ENCODE data around the gene SKIC8. TPM values are rescaled to one million over a fixed set of nuclear protein-coding genes. Genes with fewer than 3 reads are reported as not detected.

The SKIC8 gene
- total RNA-seq, 4 donors from 2014 or later, result 29.4 to 85.0 (median 62.9) TPM

- DNase-seq, result no peak
- Histone ChIP-seq H3K4me1 (no peaks in the 10 kb centered on the region), H3K4me3 (no peak overlapping the region), H3K27me3 (no peaks in the 10 kb centered on the region), H3K9me3 (no peaks in the 10 kb centered on the region), H3K27ac (no peak overlapping the region), H3K36me3 (no peaks in the 10 kb centered on the region)
- intact Hi-C loops (cut with DNase I; ENCODE audit: low total_unique reads), result loop anchor here (5.0 kb wide), 1 partner anchor 131 kb away; no protein-coding TSS in a partner anchor
- TF ChIP-seq, protein P1, sequence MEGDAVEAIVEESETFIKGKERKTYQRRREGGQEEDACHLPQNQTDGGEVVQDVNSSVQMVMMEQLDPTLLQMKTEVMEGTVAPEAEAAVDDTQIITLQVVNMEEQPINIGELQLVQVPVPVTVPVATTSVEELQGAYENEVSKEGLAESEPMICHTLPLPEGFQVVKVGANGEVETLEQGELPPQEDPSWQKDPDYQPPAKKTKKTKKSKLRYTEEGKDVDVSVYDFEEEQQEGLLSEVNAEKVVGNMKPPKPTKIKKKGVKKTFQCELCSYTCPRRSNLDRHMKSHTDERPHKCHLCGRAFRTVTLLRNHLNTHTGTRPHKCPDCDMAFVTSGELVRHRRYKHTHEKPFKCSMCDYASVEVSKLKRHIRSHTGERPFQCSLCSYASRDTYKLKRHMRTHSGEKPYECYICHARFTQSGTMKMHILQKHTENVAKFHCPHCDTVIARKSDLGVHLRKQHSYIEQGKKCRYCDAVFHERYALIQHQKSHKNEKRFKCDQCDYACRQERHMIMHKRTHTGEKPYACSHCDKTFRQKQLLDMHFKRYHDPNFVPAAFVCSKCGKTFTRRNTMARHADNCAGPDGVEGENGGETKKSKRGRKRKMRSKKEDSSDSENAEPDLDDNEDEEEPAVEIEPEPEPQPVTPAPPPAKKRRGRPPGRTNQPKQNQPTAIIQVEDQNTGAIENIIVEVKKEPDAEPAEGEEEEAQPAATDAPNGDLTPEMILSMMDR (IDR thresholded peaks at IDR 0.05), result no peak
These were observed 56.4 kb downstream of the SKIC8 start for GRCh38 chr15:78243058-78243457.

GRCh38 chr15:78242128-78242527, 57.3 kb downstream of the SKIC8 start:
- DNase-seq, result no peak
- Histone ChIP-seq H3K9me3 (no peaks in the 10 kb centered on the region), H3K36me3 (no peaks in the 10 kb centered on the region), H3K27me3 (no peaks in the 10 kb centered on the region), H3K4me3 (no peak overlapping the region), H3K4me1 (no peaks in the 10 kb centered on the region), H3K27ac (no peak overlapping the region)
- intact Hi-C loops (cut with DNase I; ENCODE audit: low total_unique reads), result loop anchor here (5.0 kb wide), 1 partner anchor 130 kb away; no protein-coding TSS in a partner anchor
- TF ChIP-seq POLR2A (IDR thresholded peaks at IDR 0.05), result no peak
- TF ChIP-seq, protein P1 (IDR thresholded peaks at IDR 0.05), result no peak

- TF ChIP-seq, protein P1 (IDR thresholded peaks at IDR 0.05), result peak; percentile 84 to 88 (median 86)
- TF ChIP-seq POLR2A (IDR thresholded peaks at IDR 0.05), result no peak
- DNase-seq, result peak; percentile 83 to 88
- H3K36me3 ChIP-seq, result no peaks in the 10 kb centered on the region
- no peak overlapping the region for H3K4me3 ChIP-seq
- intact Hi-C loops (cut with DNase I; ENCODE audit: low total_unique reads), result loop anchor here (5.0 kb wide), 1 partner anchor 129 kb away; no protein-coding TSS in a partner anchor
- H3K27ac ChIP-seq, result no peak overlapping the region
- no peaks in the 10 kb centered on the region for H3K4me1 ChIP-seq
- H3K9me3 ChIP-seq, result no peaks in the 10 kb centered on the region
- H3K27me3 ChIP-seq, result no peaks in the 10 kb centered on the region
These were observed 58.4 kb downstream of the SKIC8 start for GRCh38 chr15:78241017-78241416.

DNA sequence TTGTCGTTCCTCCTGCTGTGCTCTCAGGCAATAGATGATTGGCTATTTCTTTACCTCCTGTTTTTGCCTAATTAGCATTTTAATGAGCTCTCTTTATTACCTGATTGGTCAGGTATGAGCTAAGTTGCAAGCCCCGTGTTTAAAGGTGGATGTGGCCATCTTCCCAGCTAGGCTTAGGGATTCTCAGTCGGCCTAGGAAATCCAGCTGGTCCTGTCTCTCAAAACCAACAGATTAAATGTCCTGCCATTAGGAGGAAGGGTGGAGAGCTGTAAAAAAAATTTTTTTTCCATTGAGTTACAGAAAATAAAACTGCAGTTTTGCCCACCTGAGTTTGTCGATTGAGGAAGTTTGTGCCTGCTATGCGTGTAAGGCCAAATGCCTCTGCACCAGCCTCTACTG, 59.6 kb downstream of the SKIC8 start:
- no peak for TF ChIP-seq POLR2A (IDR thresholded peaks at IDR 0.05)
- TF ChIP-seq, protein P1 (IDR thresholded peaks at IDR 0.05), result no peak
- intact Hi-C loops (cut with DNase I; ENCODE audit: low total_unique reads), result loop anchor here (5.0 kb wide), 1 partner anchor 128 kb away; no protein-coding TSS in a partner anchor
- H3K36me3 ChIP-seq, result no peaks in the 10 kb centered on the region
- DNase-seq, result no peak
- H3K27me3 ChIP-seq, result no peaks in the 10 kb centered on the region
- H3K27ac ChIP-seq, result no peak overlapping the region
- H3K4me1 ChIP-seq, result no peaks in the 10 kb centered on the region
- H3K4me3 ChIP-seq, result no peak overlapping the region
- H3K9me3 ChIP-seq, result no peaks in the 10 kb centered on the region

DNA sequence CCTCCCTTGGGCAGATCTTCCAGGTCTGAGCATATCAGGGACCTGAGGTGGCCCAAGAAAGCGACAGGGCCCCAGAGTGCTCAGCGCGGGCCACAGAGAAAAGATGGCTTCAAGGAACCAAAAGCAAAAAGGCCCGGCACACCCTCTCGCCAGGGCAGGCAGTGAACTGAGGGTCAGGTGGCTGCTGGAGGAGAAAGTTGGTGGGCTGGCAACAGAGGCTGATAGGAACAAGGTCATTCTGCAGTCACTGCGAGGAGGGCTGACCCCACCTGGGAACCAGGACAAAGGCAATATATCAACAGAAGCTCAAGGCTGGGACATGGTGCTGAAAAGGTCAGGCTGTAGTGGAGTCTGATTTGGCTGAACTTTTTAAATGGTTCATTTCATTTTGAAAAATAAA, 62.3 kb downstream of the SKIC8 start:
- intact Hi-C loops (cut with DNase I; ENCODE audit: low total_unique reads), result no loop called here
- no peak for DNase-seq
- Histone ChIP-seq H3K4me1 (no peaks in the 10 kb centered on the region), H3K27ac (no peak overlapping the region), H3K9me3 (no peaks in the 10 kb centered on the region), H3K4me3 (no peak overlapping the region), H3K36me3 (no peaks in the 10 kb centered on the region), H3K27me3 (no peaks in the 10 kb centered on the region)
- TF ChIP-seq, protein P1 (IDR thresholded peaks at IDR 0.05), result no peak
- no peak for TF ChIP-seq POLR2A (IDR thresholded peaks at IDR 0.05)
